SK-N-SH (cell line): Measurements from ENCODE around the gene RAB1A. TPM values are rescaled to one million over a fixed set of nuclear protein-coding genes. Genes with fewer than 3 reads are reported as not detected.

Source experiments
- CTCF ChIA-PET: fragments of 300-600, 350-600 bp; formaldehyde crosslinking; extraction: SDS; loops from one replicate; lab custom pipeline; 2021; lab: Yijun Ruan, JAX
- POLR2A ChIA-PET: fragments of 350-600 bp; sonication (Branson Sonifier 250); formaldehyde crosslinking; extraction: SDS; loops from one replicate; lab custom pipeline; 2020; ENCODE audit warnings: antibody characterized with exemption, inconsistent platforms; lab: Yijun Ruan, JAX
- DNase-seq: peaks from one replicate; pipeline ENCODE4 v3.0.0; 2012
- H2AFZ ChIP-seq: fragments of 200-600 bp; sonication (generic); 2 replicates; pipeline ENCODE4 v1.8.1; 2016; ENCODE audit warnings: antibody characterized with exemption, mild to moderate bottlenecking, low read depth
- H3F3A ChIP-seq: fragments of 200-600 bp; sonication (generic); replicated peaks from 2 replicates; pipeline ENCODE3; 2016; ENCODE audit warnings: antibody characterized with exemption, mild to moderate bottlenecking; ENCODE audit not compliant: insufficient read depth
- H3K27ac ChIP-seq, 2 experiments: fragments of 200-500 bp in 1 of 2; fragments of 200-600 bp in 1 of 2; sonication (Bioruptor generic) in 1 of 2; sonication (generic), shearing (Covaris generic) in 1 of 2; 2 replicates each; pipeline versions ENCODE4 v1.5.1 to v1.6.1; 2014 to 2016; ENCODE audit warnings: low read depth in 2 of 2, inconsistent platforms in 1 of 2, low read length in 1 of 2, mild to moderate bottlenecking in 1 of 2, mixed read lengths in 1 of 2
- H3K27me3 ChIP-seq: fragments of 200-600 bp; sonication (generic), shearing (Covaris generic); 2 replicates; pipeline ENCODE4 v1.6.1; 2016; ENCODE audit warnings: mixed run types; ENCODE audit not compliant: insufficient read depth
- H3K36me3 ChIP-seq, 2 experiments: fragments of 200-500 bp in 1 of 2; fragments of 200-600 bp in 1 of 2; sonication (Bioruptor generic) in 1 of 2; sonication (generic) in 1 of 2; replicated peaks in 1 of 2; 2 replicates each; pipeline versions ENCODE3 to v1.5.1; 2014 to 2016; ENCODE audit warnings: low read length in 1 of 2, mild to moderate bottlenecking in 1 of 2; ENCODE audit not compliant: insufficient read depth in 2 of 2, control insufficient read depth in 1 of 2
- H3K4me1 ChIP-seq, 2 experiments: fragments of 200-500 bp in 1 of 2; fragments of 200-600 bp in 1 of 2; sonication (Bioruptor generic) in 1 of 2; sonication (generic), shearing (Covaris generic) in 1 of 2; 2 replicates each; pipeline versions ENCODE4 v1.5.1 to v1.6.1; 2014 to 2016; ENCODE audit warnings: low read depth in 1 of 2, low read length in 1 of 2, mixed run types in 1 of 2; ENCODE audit not compliant: insufficient read depth in 2 of 2, control insufficient read depth in 1 of 2
- H3K4me2 ChIP-seq: fragments of 200-600 bp; sonication (generic), shearing (Covaris generic); 2 replicates; pipeline ENCODE4 v1.6.1; 2017; ENCODE audit warnings: mixed run types
- H3K4me3 ChIP-seq, 2 experiments: fragments of 200-500 bp in 1 of 2; fragments of 200-600 bp in 1 of 2; sonication (Bioruptor generic) in 1 of 2; sonication (generic), shearing (Covaris generic) in 1 of 2; 2 replicates each; pipeline versions ENCODE4 v1.5.1 to v1.8.1; 2014 to 2016; ENCODE audit warnings: low read depth in 2 of 2, inconsistent platforms in 1 of 2, low read length in 1 of 2, mild to moderate bottlenecking in 1 of 2, mixed read lengths in 1 of 2, moderate library complexity in 1 of 2
- H3K79me2 ChIP-seq: fragments of 200-600 bp; sonication (generic); 2 replicates; pipeline ENCODE4 v1.8.1; 2017; ENCODE audit warnings: mild to moderate bottlenecking; ENCODE audit not compliant: insufficient read depth
- H3K9ac ChIP-seq: fragments of 200-600 bp; sonication (generic); 2 replicates; pipeline ENCODE4 v1.6.1; 2017; ENCODE audit warnings: mixed run types
- H3K9me2 ChIP-seq: fragments of 200-600 bp; sonication (generic); 2 replicates; pipeline ENCODE4 v1.6.1; 2017; ENCODE audit warnings: mixed run types
- H3K9me3 ChIP-seq: fragments of 200-600 bp; sonication (generic); 2 replicates; pipeline ENCODE4 v1.6.1; 2017; ENCODE audit warnings: mixed run types, mild to moderate bottlenecking, moderate library complexity
- H4K20me1 ChIP-seq: fragments of 200-600 bp; sonication (generic); 2 replicates; pipeline ENCODE4 v1.6.1; 2017; ENCODE audit warnings: mild to moderate bottlenecking, mixed run types; ENCODE audit not compliant: insufficient read depth
- ELF1 ChIP-seq: IDR thresholded peaks from 2 replicates; pipeline ENCODE4 v1.4.0; 2012
- EZH2phosphoT487 ChIP-seq: fragments of 200-600 bp; sonication (generic); IDR thresholded peaks from 2 replicates; pipeline ENCODE4 v1.6.1; 2017; ENCODE audit warnings: low read depth, mixed run types, mild to moderate bottlenecking, antibody characterized with exemption, moderate library complexity, borderline replicate concordance
- FOSL2 ChIP-seq: IDR thresholded peaks from 2 replicates; pipeline ENCODE4 v1.4.0; 2012; ENCODE audit warnings: low read depth, mild to moderate bottlenecking, moderate library complexity, borderline replicate concordance
- GABPA ChIP-seq: IDR thresholded peaks from 2 replicates; pipeline ENCODE4 v1.4.0; 2012; ENCODE audit warnings: low read depth, mild to moderate bottlenecking
- GATA2 ChIP-seq: sonication (generic); formaldehyde crosslinking; IDR thresholded peaks from 2 replicates; pipeline ENCODE4 v1.5.0; 2020; ENCODE audit warnings: mild to moderate bottlenecking, missing genetic modification reagents
- MAX ChIP-seq: IDR thresholded peaks from 2 replicates; pipeline ENCODE4 v1.4.0; 2012; ENCODE audit warnings: low read depth
- MEF2A ChIP-seq: IDR thresholded peaks from 2 replicates; pipeline ENCODE4 v1.4.0; 2012; ENCODE audit warnings: low read depth, borderline replicate concordance
- MXI1 ChIP-seq: IDR thresholded peaks from 2 replicates; pipeline ENCODE4 v1.6.1; 2012; ENCODE audit warnings: mild to moderate bottlenecking, low read depth, low read length, improper control_type of control experiment
- NFIC ChIP-seq: IDR thresholded peaks from 2 replicates; pipeline ENCODE4 v1.4.0; 2012; ENCODE audit warnings: borderline replicate concordance
- NRF1 ChIP-seq: IDR thresholded peaks from 2 replicates; pipeline ENCODE4 v1.6.1; 2012; ENCODE audit warnings: low read depth, mild to moderate bottlenecking, low read length
- PBX3 ChIP-seq: IDR thresholded peaks from 2 replicates; pipeline ENCODE4; 2012
- RCOR1 ChIP-seq: fragments of 150-350 bp; IDR thresholded peaks from 2 replicates; pipeline ENCODE4 v1.6.1; 2017; ENCODE audit warnings: antibody characterized with exemption, low read length
- REST ChIP-seq: IDR thresholded peaks from 2 replicates; pipeline ENCODE4 v1.6.1; 2012; ENCODE audit warnings: mild to moderate bottlenecking, low read depth, low read length, moderate library complexity
- SIN3A ChIP-seq: IDR thresholded peaks from 2 replicates; pipeline ENCODE4 v1.6.1; 2012; ENCODE audit warnings: low read depth, mild to moderate bottlenecking, low read length, moderate library complexity, borderline replicate concordance
- SMC3 ChIP-seq: IDR thresholded peaks from 2 replicates; pipeline ENCODE4 v1.6.1; 2012; ENCODE audit warnings: low read depth, low read length, improper control_type of control experiment
- TAF1 ChIP-seq: IDR thresholded peaks from 2 replicates; pipeline ENCODE4 v1.6.1; 2012; ENCODE audit warnings: low read depth, mild to moderate bottlenecking, low read length, moderate library complexity, borderline replicate concordance
- TEAD4 ChIP-seq: IDR thresholded peaks from 2 replicates; pipeline ENCODE4 v1.4.0; 2012; ENCODE audit warnings: mild to moderate bottlenecking, borderline replicate concordance; ENCODE audit not compliant: insufficient read depth
- YY1 ChIP-seq: IDR thresholded peaks from 2 replicates; pipeline ENCODE4 v1.4.0; 2012; ENCODE audit warnings: low read depth, mild to moderate bottlenecking
- WGBS: methylation state at CpG from one replicate; pipeline ENCODE4 v1.1.6; 2017; ENCODE audit warnings: low lambda C conversion rate; 5-methylcytosine and 5-hydroxymethylcytosine counted together
- polyA plus RNA-seq, 3 experiments: library from polyadenylated mRNA; depleted of rRNA; stranded (reverse); fragments of >200 nt; gene quantifications; 2 replicates each; pipeline ENCODE4 v1.2.3, GENCODE V29; 2012
- TF ChIP-seq, protein P1 (sequence below): fragments of 150-350 bp; IDR thresholded peaks from 2 replicates; pipeline ENCODE4 v1.6.1; 2017; ENCODE audit warnings: antibody characterized with exemption, low read length, low read depth, borderline replicate concordance
- TF ChIP-seq, protein P2 (sequence below): IDR thresholded peaks from 2 replicates; pipeline ENCODE4 v1.4.0; 2012; ENCODE audit warnings: low read depth, borderline replicate concordance

The RAB1A gene
- polyA plus RNA-seq, 1 of the 3 experiments (the other 2 are of a cell fraction) = 113 TPM

DNA sequence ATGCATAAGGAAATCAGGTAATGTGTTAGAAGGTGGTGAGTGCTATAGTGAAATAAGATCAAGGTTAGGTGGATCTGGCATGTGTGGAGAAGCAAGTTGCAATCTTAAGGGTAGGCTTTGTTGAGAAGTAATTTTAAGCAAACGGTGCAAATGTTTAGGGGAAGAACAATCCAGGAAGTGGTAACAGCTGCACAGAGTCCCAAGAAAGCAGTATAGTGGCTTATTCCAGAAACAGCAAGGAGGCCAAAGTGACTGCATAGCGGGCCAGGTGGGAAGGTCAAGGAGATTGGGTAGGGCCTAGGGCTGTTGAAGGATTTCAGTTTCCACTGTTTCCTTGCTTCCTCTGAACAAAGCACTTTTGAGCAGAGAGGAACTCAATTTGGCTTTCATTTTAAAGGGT, 30.0 kb upstream of the RAB1A start:
- no peaks in the 10 kb centered on the region for H3K79me2 ChIP-seq
- no peak for DNase-seq
- CTCF ChIA-PET = interaction anchor here (2.1 kb wide), 1 partner anchor 27 kb away, joined by 5 read pairs; no protein-coding TSS in a partner anchor
- no peaks in the 10 kb centered on the region for H3K4me1 ChIP-seq
- TF ChIP-seq NFIC (no peak), ELF1 (no peak), NRF1 (no peak), REST (no peak), MXI1 (no peak), YY1 (no peak), GATA2 (CRISPR knock-in tag) (no peak), TEAD4 (no peak), MAX (no peak), TAF1 (no peak), GABPA (no peak), FOSL2 (no peak), PBX3 (no peak), SMC3 (no peak), EZH2phosphoT487 (no peak), MEF2A (no peak), RCOR1 (no peak), SIN3A (no peak)
- TF ChIP-seq, protein P1, sequence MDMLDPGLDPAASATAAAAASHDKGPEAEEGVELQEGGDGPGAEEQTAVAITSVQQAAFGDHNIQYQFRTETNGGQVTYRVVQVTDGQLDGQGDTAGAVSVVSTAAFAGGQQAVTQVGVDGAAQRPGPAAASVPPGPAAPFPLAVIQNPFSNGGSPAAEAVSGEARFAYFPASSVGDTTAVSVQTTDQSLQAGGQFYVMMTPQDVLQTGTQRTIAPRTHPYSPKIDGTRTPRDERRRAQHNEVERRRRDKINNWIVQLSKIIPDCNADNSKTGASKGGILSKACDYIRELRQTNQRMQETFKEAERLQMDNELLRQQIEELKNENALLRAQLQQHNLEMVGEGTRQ = no peak
- TF ChIP-seq, protein P2, sequence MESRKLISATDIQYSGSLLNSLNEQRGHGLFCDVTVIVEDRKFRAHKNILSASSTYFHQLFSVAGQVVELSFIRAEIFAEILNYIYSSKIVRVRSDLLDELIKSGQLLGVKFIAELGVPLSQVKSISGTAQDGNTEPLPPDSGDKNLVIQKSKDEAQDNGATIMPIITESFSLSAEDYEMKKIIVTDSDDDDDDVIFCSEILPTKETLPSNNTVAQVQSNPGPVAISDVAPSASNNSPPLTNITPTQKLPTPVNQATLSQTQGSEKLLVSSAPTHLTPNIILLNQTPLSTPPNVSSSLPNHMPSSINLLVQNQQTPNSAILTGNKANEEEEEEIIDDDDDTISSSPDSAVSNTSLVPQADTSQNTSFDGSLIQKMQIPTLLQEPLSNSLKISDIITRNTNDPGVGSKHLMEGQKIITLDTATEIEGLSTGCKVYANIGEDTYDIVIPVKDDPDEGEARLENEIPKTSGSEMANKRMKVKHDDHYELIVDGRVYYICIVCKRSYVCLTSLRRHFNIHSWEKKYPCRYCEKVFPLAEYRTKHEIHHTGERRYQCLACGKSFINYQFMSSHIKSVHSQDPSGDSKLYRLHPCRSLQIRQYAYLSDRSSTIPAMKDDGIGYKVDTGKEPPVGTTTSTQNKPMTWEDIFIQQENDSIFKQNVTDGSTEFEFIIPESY = no peak
- TF ChIP-seq, all 33 proteins: peak for 0
- no peak overlapping the region for H3K4me3 ChIP-seq
- H3K27me3 ChIP-seq = no peaks in the 10 kb centered on the region
- peaks cover 4% of the 10 kb centered on the region for H3F3A ChIP-seq
- POLR2A ChIA-PET = interaction anchor here (0.6 kb wide), 1 partner anchor 493 kb away, joined by 3 read pairs; no protein-coding TSS in a partner anchor
- H4K20me1 ChIP-seq = no peaks in the 10 kb centered on the region
- no peak overlapping the region for H2AFZ ChIP-seq
- 89% methylated on average over 2 of the region's 2 CpGs for WGBS
- no peak overlapping the region for H3K4me2 ChIP-seq
- H3K27ac ChIP-seq = no peak overlapping the region
- H3K9ac ChIP-seq = no peak overlapping the region
- H3K9me2 ChIP-seq = no peaks in the 10 kb centered on the region
- no peaks in the 10 kb centered on the region for H3K9me3 ChIP-seq
- H3K36me3 ChIP-seq = no peaks in the 10 kb centered on the region
